ENCODE results near the gene NTRK2.

Gene NTRK2

GRCh38 chr9:85016384-85017006, 347.0 kb downstream of the NTRK2 start:
- TF ChIP-seq CTCF (IDR thresholded peaks at IDR 0.05): no peak
- H3K4me3 ChIP-seq: no peak overlapping the region
- no peak overlapping the region for H3K27ac ChIP-seq
- no peak for DNase-seq (ENCODE audit: low spot score)

- H3K27ac ChIP-seq: no peak overlapping the region
- no peak overlapping the region for H3K4me3 ChIP-seq
- no peak for TF ChIP-seq CTCF (IDR thresholded peaks at IDR 0.05)
- DNase-seq (ENCODE audit: low spot score): no peak
These were observed 351.3 kb downstream of the NTRK2 start for GRCh38 chr9:85020791-85021190.

GRCh38 chr9:85021686-85022085, 352.2 kb downstream of the NTRK2 start:
- Histone ChIP-seq H3K4me3 (no peak overlapping the region), H3K27ac (no peak overlapping the region)
- TF ChIP-seq CTCF (IDR thresholded peaks at IDR 0.05): no peak
- no peak for DNase-seq (ENCODE audit: low spot score)

GRCh38 chr9:85024374-85024773, 354.8 kb downstream of the NTRK2 start:
- no peak overlapping the region for H3K4me3 ChIP-seq
- DNase-seq (ENCODE audit: low spot score): no peak
- H3K27ac ChIP-seq: no peak overlapping the region
- no peak for TF ChIP-seq CTCF (IDR thresholded peaks at IDR 0.05)

GRCh38 chr9:85025638-85026037, 356.1 kb downstream of the NTRK2 start:
- H3K27ac ChIP-seq: no peak overlapping the region
- H3K4me3 ChIP-seq: no peak overlapping the region
- no peak for DNase-seq (ENCODE audit: low spot score)
- no peak for TF ChIP-seq CTCF (IDR thresholded peaks at IDR 0.05)

GRCh38 chr9:85027870-85028269, 358.3 kb downstream of the NTRK2 start:
- Histone ChIP-seq H3K4me3 (no peak overlapping the region), H3K27ac (no peak overlapping the region)
- TF ChIP-seq CTCF (IDR thresholded peaks at IDR 0.05): no peak
- no peak for DNase-seq (ENCODE audit: low spot score)

- DNase-seq (ENCODE audit: low spot score): no peak
- Histone ChIP-seq H3K27ac (no peak overlapping the region), H3K4me3 (no peak overlapping the region)
- TF ChIP-seq CTCF (IDR thresholded peaks at IDR 0.05): no peak
These were observed 360.8 kb downstream of the NTRK2 start for GRCh38 chr9:85030316-85030715.
